Activated T-helper 2 cell treated with anti-CD3 and anti-CD28 coated beads, Interferon-gamma antibody, Interleukin-2, Interleukin-4, amounts not matched to agents 10 μg/mL and 5 μg/mL and 100 μg/mL, durations not matched to agents 14 hours and 24 hours and 36 hours (primary cell): Measurements from ENCODE around the gene PLEKHG2. TPM values are rescaled to one million over a fixed set of nuclear protein-coding genes. Genes with fewer than 3 reads are reported as not detected.

ENCODE experiments used
- DNase-seq: peaks from one replicate; pipeline ENCODE4 v3.0.0; 2021; ENCODE audit warnings: low spot score
- H3K27ac Mint-ChIP-seq: one replicate; pipeline ENCODE4 v1.8.0; 2021; ENCODE audit warnings: mixed read lengths
- H3K27me3 Mint-ChIP-seq: one replicate; pipeline ENCODE4 v1.8.0; 2021; ENCODE audit warnings: low read depth, mixed read lengths
- H3K36me3 Mint-ChIP-seq: one replicate; pipeline ENCODE4 v1.8.0; 2021; ENCODE audit warnings: low read depth, mixed read lengths
- H3K4me1 Mint-ChIP-seq: one replicate; pipeline ENCODE4 v1.8.0; 2021; ENCODE audit warnings: low read depth, mixed read lengths
- H3K4me3 Mint-ChIP-seq: one replicate; pipeline ENCODE4 v1.8.0; 2021; ENCODE audit warnings: low read depth, mild to moderate bottlenecking, moderate library complexity, mixed read lengths
- H3K9me3 Mint-ChIP-seq: one replicate; pipeline ENCODE4 v1.8.0; 2021; ENCODE audit warnings: mixed read lengths
- intact Hi-C: fragments of 100-400 bp; cut with micrococcal nuclease; formaldehyde crosslinking; loops from one replicate; pipeline ENCODE4 v1.15.1; 2023
- total RNA-seq: library from RNA; stranded (reverse); gene quantifications from 2 replicates; pipeline ENCODE4 v1.2.3, GENCODE V29; 2022

PLEKHG2 gene
- total RNA-seq, 1 donor from 2014 or later = 49.8 TPM

DNA sequence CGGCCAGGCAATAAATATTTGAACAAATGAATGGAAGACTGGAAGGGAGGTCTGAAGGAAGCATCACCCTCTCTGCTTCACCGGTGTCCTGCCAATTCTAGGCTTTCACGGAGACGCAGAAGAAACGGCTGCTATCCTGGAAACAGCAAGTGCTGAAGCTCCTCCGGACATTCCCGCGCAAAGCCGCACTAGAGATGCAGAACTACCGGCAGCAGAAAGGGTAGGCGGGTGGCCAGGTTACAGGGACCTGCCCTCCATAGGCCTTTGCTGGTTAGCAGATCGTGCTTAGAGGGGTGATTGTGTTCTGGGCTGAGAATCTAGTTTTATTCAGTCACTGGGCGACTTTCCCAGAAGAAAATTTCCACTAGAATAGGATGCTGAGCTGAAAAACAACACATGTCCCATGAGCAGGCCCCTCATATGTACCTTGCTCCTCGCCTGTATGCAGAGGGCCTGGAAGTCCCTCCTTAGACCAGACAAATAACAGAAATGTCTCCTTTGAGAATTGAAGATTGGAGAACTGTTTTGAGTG is 32.5 kb upstream of the PLEKHG2 start:
- intact Hi-C loops = no loop called here
- H3K9me3 Mint-ChIP-seq = no peaks in the 10 kb centered on the region
- H3K4me3 Mint-ChIP-seq = no peak overlapping the region
- H3K36me3 Mint-ChIP-seq = peaks cover 76% of the 10 kb centered on the region
- no peaks in the 10 kb centered on the region for H3K4me1 Mint-ChIP-seq
- H3K27me3 Mint-ChIP-seq = no peaks in the 10 kb centered on the region
- no peak for DNase-seq
- H3K27ac Mint-ChIP-seq = no peak overlapping the region

DNA sequence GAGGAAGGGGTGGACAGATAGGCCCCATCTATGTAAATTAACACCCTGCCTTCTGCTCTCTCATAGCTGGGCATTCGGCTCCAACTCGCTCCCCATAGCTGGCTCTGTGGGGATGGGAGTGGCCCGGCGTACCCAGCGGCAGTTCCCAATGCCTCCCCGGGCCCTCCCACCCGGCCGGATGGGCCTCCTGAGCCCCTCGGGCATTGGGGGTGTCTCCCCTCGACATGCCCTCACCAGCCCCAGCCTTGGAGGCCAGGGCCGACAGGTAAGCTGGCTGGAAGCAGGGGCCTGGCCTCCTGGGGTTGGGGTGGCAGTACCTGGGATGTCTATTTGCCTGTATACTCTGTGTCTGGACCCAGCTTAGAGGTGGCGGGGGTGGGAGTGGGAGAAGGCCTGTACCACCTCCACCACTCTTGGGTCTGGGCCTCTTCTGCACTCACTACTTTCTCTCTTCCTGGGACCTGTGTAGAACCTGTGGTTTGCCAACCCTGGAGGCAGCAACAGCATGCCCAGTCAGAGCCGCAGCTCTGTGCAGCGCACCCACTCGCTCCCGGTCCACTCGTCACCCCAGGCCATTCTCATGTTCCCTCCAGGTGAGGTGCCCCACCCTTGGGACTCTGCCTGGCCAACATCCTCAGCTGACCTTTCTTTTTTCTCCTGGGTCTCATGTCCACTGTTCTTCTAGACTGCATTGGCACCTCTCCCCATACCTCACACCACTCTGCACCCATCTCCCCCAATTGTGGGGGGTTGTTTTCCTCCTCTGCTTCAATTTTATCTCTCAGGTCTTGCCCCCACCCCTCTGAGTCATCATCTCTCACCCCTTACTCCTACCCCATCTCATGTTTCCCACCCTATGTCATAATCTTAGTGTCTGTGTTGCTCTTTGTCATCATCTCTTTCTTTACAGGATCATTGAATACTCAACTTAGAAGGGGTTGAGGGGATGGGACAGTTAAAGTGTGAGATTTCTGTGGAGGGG is 31.7 kb upstream of the PLEKHG2 start:
- H3K4me1 Mint-ChIP-seq = no peaks in the 10 kb centered on the region
- H3K36me3 Mint-ChIP-seq = peaks cover 77% of the 10 kb centered on the region

DNA sequence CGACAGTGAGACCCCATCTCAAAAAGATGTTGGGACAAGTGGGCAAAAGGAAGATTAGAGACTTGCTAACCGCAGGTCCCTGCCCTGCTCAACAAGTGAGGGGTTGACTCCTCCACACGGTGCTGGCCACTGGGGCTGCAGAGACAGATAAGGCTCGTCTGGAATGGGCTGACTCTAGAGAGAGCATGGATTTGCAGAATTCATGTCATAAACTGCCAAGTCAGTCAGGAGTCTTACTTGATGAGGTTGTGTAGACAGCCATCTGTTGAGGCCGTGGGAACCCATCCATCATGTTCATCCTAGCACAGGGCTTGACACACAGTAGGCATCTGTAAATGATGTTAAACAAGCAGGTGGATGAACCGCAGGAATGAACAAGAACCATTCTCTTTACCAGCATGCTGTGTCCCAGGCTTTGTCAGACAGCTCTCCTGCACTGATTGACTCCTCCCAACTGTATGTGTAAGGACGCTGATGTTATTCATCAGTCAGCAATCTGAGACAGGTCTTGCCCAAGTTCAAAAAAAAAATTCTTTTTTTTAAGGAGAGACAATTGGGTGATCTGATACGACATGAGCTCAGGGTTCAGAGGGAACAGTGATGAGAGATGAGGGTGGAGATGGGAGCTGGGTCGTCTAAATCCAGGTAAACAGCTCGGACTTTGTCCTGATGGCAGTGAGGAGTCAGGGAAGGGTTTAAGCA is 30.4 kb upstream of the PLEKHG2 start:
- no peaks in the 10 kb centered on the region for H3K9me3 Mint-ChIP-seq
- intact Hi-C loops = no loop called here
- H3K27me3 Mint-ChIP-seq = no peaks in the 10 kb centered on the region
- no peaks in the 10 kb centered on the region for H3K4me1 Mint-ChIP-seq
- no peak for DNase-seq
- H3K27ac Mint-ChIP-seq = no peak overlapping the region
- H3K36me3 Mint-ChIP-seq = peaks cover 76% of the 10 kb centered on the region
- H3K4me3 Mint-ChIP-seq = no peak overlapping the region

More for the DNA sequence above, 31.7 kb upstream of the PLEKHG2 start:
- intact Hi-C loops = no loop called here
- DNase-seq = no peak
- Mint-ChIP-seq H3K27ac (no peak overlapping the region), H3K9me3 (no peaks in the 10 kb centered on the region), H3K4me3 (no peak overlapping the region), H3K27me3 (no peaks in the 10 kb centered on the region)

DNA sequence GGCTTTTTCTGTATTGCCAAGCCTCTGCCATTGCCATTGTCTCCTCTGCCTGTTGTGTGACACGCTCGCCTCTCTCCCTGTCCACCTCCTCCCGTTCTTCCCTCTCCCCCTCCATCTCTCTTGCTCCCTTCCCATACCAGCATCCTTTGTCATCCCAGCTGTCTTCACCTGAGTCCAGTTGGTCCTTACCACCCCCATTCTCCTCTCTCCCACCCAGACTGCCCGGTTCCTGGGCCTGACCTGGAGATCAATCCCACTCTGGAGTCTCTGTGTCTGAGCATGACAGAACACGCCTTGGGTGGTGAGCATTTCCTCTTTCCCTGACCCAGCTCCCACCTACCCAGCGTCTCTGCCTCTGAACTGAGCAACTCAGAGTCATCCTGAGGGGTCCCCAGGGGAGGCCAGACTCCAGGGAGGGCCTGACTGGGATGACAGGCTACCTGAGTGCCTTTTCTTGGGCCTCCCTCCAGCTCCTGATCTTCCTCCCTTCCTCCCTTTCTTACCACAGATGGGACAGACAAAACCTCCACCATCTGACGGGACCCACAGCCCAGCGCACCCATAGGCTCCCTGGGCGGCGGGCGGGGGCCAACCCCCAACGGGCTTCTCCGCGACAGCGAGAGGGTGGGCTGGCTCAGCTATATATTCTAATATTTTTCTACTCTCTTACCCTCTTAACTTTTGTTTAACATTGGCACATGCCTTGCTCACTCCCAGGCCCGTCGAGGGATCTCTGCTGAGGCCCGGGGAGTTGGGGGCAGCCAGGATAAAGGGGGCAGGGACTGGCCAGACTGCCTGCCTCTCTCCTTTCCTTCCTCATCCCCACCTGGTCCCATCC is 29.3 kb upstream of the PLEKHG2 start:
- Mint-ChIP-seq H3K36me3 (peaks cover 70% of the 10 kb centered on the region), H3K9me3 (no peaks in the 10 kb centered on the region), H3K27ac (no peak overlapping the region), H3K4me1 (no peaks in the 10 kb centered on the region), H3K27me3 (no peaks in the 10 kb centered on the region), H3K4me3 (no peak overlapping the region)
- no peak for DNase-seq
- intact Hi-C loops = no loop called here

- peak overlapping the region; percentile 33 for H3K27ac Mint-ChIP-seq
- H3K4me1 Mint-ChIP-seq = peaks cover 6% of the 10 kb centered on the region
- no peaks in the 10 kb centered on the region for H3K9me3 Mint-ChIP-seq
- intact Hi-C loops = no loop called here
- peaks cover 66% of the 10 kb centered on the region for H3K36me3 Mint-ChIP-seq
- H3K4me3 Mint-ChIP-seq = no peak overlapping the region
- no peaks in the 10 kb centered on the region for H3K27me3 Mint-ChIP-seq
- DNase-seq = no peak
These were observed 27.5 kb upstream of the PLEKHG2 start for GRCh38 chr19:39384839-39385568.

DNA sequence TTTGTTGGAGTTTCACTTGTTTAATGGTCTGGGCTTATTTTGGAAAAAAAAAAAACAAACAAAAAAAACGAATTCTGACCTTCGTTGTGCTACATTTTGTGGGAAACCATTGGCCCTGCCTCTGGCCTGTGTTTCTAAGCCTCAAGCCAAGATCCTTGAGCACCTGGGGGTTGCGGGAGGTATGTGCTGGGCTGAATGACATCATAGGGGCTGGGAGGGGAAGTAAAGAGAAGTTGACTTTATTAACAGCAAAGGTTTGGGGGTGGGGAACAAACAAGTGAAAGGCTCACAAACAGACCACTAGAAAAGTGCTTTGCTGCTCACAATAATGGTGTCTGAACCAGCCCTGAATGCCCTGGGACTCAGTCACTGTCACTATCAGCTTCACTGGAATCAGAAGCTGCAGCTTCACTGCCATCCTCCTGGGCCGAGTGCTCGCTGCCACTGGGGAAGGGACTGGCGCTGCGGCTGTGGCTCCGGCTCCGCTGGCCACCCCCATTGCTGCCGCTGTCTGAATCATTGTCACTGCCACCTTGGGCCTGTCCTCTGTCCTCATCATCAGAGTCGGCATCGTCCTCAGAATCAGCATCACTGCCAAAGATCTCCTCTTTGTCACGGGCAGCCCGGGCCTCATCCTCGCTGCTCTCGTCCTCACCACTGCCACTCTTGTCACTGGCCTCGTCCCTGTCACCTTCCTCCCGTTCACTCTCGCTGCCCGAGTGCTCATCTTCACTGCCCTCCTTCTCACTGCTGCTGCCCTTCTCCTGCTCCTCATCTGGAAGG is 26.6 kb upstream of the PLEKHG2 start:
- intact Hi-C loops = no loop called here
- H3K36me3 Mint-ChIP-seq = peaks cover 61% of the 10 kb centered on the region
- H3K4me1 Mint-ChIP-seq = peaks cover 9% of the 10 kb centered on the region
- H3K27ac Mint-ChIP-seq = no peak overlapping the region
- H3K27me3 Mint-ChIP-seq = no peaks in the 10 kb centered on the region
- H3K9me3 Mint-ChIP-seq = no peaks in the 10 kb centered on the region
- DNase-seq = no peak
- H3K4me3 Mint-ChIP-seq = no peak overlapping the region

DNA sequence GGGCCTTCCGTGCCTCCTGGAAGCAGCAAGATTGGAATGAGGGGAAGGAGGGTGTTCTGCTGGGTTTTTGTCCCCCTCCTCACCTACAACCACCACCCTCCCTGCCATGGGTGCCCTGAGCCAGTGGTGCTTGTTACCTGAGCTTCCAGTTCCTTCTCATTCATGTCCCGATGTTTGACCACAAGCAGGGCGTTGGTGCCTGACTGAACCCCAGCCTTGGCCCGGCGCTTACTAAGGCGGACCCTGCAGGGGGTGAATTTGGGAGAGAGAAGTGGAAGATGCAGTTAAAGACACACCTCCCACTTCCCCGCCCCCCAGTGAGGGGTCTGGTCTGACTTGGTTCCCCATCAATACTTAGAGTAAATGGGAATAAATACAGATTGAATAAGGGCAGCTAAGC is 25.9 kb upstream of the PLEKHG2 start:
- H3K4me3 Mint-ChIP-seq = no peak overlapping the region
- no peaks in the 10 kb centered on the region for H3K27me3 Mint-ChIP-seq
- H3K36me3 Mint-ChIP-seq = peaks cover 59% of the 10 kb centered on the region
- no peak for DNase-seq
- intact Hi-C loops = no loop called here
- H3K4me1 Mint-ChIP-seq = peaks cover 13% of the 10 kb centered on the region
- H3K9me3 Mint-ChIP-seq = no peaks in the 10 kb centered on the region
- H3K27ac Mint-ChIP-seq = no peak overlapping the region

DNA sequence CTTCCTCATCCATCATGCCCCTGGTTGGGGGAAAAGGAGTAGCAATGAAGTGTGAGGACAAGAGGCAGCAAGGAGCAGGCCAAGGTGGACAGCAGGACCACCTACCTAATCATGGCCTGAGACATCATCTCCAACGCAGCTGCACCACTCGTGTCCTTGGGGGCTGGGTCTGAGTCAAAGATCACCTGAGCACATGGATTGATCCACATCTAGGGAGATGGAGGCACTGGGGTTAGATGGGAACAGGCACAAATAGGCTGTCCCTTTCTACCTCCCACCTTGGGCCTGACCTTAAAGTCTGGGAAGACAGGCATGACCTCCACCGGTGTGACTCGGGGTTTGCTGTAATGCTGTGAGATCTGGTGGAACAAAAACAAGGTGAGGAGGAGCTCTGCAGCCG is 23.8 kb upstream of the PLEKHG2 start:
- DNase-seq = no peak
- peak overlapping the region; percentile 37 for H3K4me3 Mint-ChIP-seq
- intact Hi-C loops = no loop called here
- peaks cover 18% of the 10 kb centered on the region for H3K4me1 Mint-ChIP-seq
- H3K27me3 Mint-ChIP-seq = no peaks in the 10 kb centered on the region
- no peaks in the 10 kb centered on the region for H3K9me3 Mint-ChIP-seq
- peak overlapping the region; percentile 56 for H3K27ac Mint-ChIP-seq
- H3K36me3 Mint-ChIP-seq = peaks cover 49% of the 10 kb centered on the region

GRCh38 chr19:39389631-39390414 is 22.6 kb upstream of the PLEKHG2 start:
- H3K4me1 Mint-ChIP-seq = peaks cover 18% of the 10 kb centered on the region
- peaks cover 47% of the 10 kb centered on the region for H3K36me3 Mint-ChIP-seq
- intact Hi-C loops = no loop called here
- no peak for DNase-seq
- H3K4me3 Mint-ChIP-seq = peak overlapping the region; percentile 98
- no peaks in the 10 kb centered on the region for H3K27me3 Mint-ChIP-seq
- no peaks in the 10 kb centered on the region for H3K9me3 Mint-ChIP-seq
- peak overlapping the region; percentile 96 for H3K27ac Mint-ChIP-seq

DNA sequence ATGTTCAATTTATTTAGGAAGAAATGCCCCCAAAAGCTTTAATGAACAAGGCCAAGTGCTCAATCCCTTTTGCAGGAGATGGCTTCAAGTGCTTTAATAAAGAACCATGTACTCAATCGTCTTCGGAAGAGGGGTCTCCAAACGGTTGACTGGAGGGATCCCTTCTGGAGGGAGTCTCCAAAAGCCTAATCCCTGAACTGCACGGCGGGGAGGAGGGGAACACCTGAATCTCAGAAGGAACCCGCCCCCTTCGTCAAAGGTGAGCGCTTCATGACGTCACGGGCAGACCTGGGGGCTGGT is 22.1 kb upstream of the PLEKHG2 start:
- H3K36me3 Mint-ChIP-seq = peaks cover 49% of the 10 kb centered on the region
- peaks cover 22% of the 10 kb centered on the region for H3K4me1 Mint-ChIP-seq
- H3K4me3 Mint-ChIP-seq = peak overlapping the region; percentile 98
- DNase-seq = no peak
- intact Hi-C loops = no loop called here
- H3K27me3 Mint-ChIP-seq = no peaks in the 10 kb centered on the region
- no peaks in the 10 kb centered on the region for H3K9me3 Mint-ChIP-seq
- peak overlapping the region; percentile 96 for H3K27ac Mint-ChIP-seq
